ENCODE measurements around the gene PAN3. TPM values are rescaled to one million over a fixed set of nuclear protein-coding genes. Genes with fewer than 3 reads are reported as not detected.

Gene PAN3
- total RNA-seq, 1 experiment from 2014 or later = 18.5 TPM

- H3K27me3 ChIP-seq (ENCODE audit: control insufficient read depth, insufficient read depth, low read length) = no peaks in the 10 kb centered on the region
- CTCF ChIA-PET = no interaction called here
- ATAC-seq = no peak
- no TSS peak for BruUV-seq (replicated peaks)
- intact Hi-C loops (cut with micrococcal nuclease; ENCODE audit: unreplicated experiment) = no loop called here
- no peaks in the 10 kb centered on the region for H3K9me3 ChIP-seq (ENCODE audit: control insufficient read depth, insufficient read depth, low read depth, low read length)
- no peak overlapping the region for H3K4me3 ChIP-seq (ENCODE audit: low read depth in 2 of 2, low read length in 2 of 2)
- H3K36me3 ChIP-seq (ENCODE audit: control insufficient read depth, insufficient read depth, low read length) = no peaks in the 10 kb centered on the region
- in situ Hi-C loops (cut with HindIII; ENCODE audit: low pct_unique_long_range_greater_than_20kb, low sequenced_read_pairs) = no loop called here
- H3K27ac ChIP-seq (ENCODE audit: low read length) = no peak overlapping the region
- POLR2A ChIA-PET = no interaction called here
- no peaks in the 10 kb centered on the region for H3K4me1 ChIP-seq (ENCODE audit: control insufficient read depth, insufficient read depth, low read length)
- DNase-seq (ENCODE audit: low read depth, low spot score) = no peak
- TF ChIP-seq TCF7L2 (IDR thresholded peaks at IDR 0.05; ENCODE audit: low read depth, low read length) = no peak
- no peak for TF ChIP-seq CTCF (IDR thresholded peaks at IDR 0.05)
- TF ChIP-seq POLR2AphosphoS5 (IDR thresholded peaks at IDR 0.05; ENCODE audit: low read depth, low read length) = no peak
- no peak for TF ChIP-seq REST (IDR thresholded peaks at IDR 0.05; ENCODE audit: insufficient read depth in 1 of 2, low read depth in 2 of 2, low read length in 1 of 2)
- TF ChIP-seq SIN3A (IDR thresholded peaks at IDR 0.05; ENCODE audit: borderline replicate concordance, insufficient read depth, low read depth, low read length) = no peak
Measured at GRCh38 chr13:28128030-28128429, 10.3 kb upstream of the PAN3 start.

GRCh38 chr13:28128926-28129325 is 9.4 kb upstream of the PAN3 start:
- no peaks in the 10 kb centered on the region for H3K9me3 ChIP-seq (ENCODE audit: control insufficient read depth, insufficient read depth, low read depth, low read length)
- DNase-seq (ENCODE audit: low read depth, low spot score) (no peak), ATAC-seq (no peak)
- CTCF ChIA-PET = no interaction called here
- no TSS peak for BruUV-seq (replicated peaks)
- intact Hi-C loops (cut with micrococcal nuclease; ENCODE audit: unreplicated experiment) = no loop called here
- H3K27ac ChIP-seq (ENCODE audit: low read length) = no peak overlapping the region
- TF ChIP-seq POLR2AphosphoS5 (IDR thresholded peaks at IDR 0.05; ENCODE audit: low read depth, low read length) (no peak), TCF7L2 (IDR thresholded peaks at IDR 0.05; ENCODE audit: low read depth, low read length) (no peak), REST (IDR thresholded peaks at IDR 0.05; ENCODE audit: insufficient read depth in 1 of 2, low read depth in 2 of 2, low read length in 1 of 2) (no peak), CTCF (IDR thresholded peaks at IDR 0.05) (no peak), SIN3A (IDR thresholded peaks at IDR 0.05; ENCODE audit: borderline replicate concordance, insufficient read depth, low read depth, low read length) (no peak)
- no peaks in the 10 kb centered on the region for H3K4me1 ChIP-seq (ENCODE audit: control insufficient read depth, insufficient read depth, low read length)
- H3K36me3 ChIP-seq (ENCODE audit: control insufficient read depth, insufficient read depth, low read length) = no peaks in the 10 kb centered on the region
- in situ Hi-C loops (cut with HindIII; ENCODE audit: low pct_unique_long_range_greater_than_20kb, low sequenced_read_pairs) = no loop called here
- no peak overlapping the region for H3K4me3 ChIP-seq (ENCODE audit: low read depth in 2 of 2, low read length in 2 of 2)
- H3K27me3 ChIP-seq (ENCODE audit: control insufficient read depth, insufficient read depth, low read length) = no peaks in the 10 kb centered on the region
- POLR2A ChIA-PET = no interaction called here

All from Panc1 (cell line).